Stomach (tissue), 4 donors: ENCODE measurements around the gene DOK3.

Experiments
- POLR2A ChIP-seq, 4 donors: fragments of 450-650 bp; IDR thresholded peaks; one replicate each; pipeline ENCODE4 v1.6.1; 2016; ENCODE audit warnings: antibody characterized with exemption in 4 of 4, control low read depth in 2 of 4, mild to moderate bottlenecking in 1 of 4, moderate library complexity in 1 of 4
- POLR2AphosphoS5 ChIP-seq, 3 donors: sonication (generic); formaldehyde crosslinking; IDR thresholded peaks; one replicate each; pipeline ENCODE4 v1.6.1; 2016; ENCODE audit warnings: antibody characterized with exemption in 3 of 3

DNA sequence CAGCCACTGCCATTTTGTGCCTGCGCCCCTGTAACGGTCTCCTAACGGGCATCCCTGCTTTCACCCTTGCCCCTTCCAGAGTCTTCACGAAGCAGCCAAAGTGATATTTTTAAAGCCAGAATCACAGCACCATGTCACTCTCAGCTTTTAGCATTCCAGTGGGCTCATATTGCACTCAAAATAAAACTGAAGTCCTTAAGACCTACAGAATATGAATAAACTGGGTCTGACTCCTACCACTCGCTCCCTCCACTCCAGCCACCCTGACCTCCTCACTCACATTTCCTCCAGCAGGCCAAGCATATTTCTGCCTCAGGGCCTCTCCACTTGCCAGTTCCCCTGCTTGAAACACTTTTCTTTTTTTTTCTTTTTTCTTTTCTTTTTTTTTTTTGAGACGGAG lies 9.8 kb downstream of the DOK3 start:
- no peak for TF ChIP-seq POLR2A (IDR thresholded peaks at IDR 0.05)
- no peak for TF ChIP-seq POLR2AphosphoS5 (IDR thresholded peaks at IDR 0.05)
